NOMO-1 treated with dmso at 0.1 percent for 144 hours (cell line): Measurements from ENCODE around the gene LARGE1.

ENCODE experiments used
- DNase-seq: peaks from one replicate; lab custom pipeline; 2025; ENCODE audit not compliant: unreplicated experiment; lab: John Stamatoyannopoulos, UW

The LARGE1 gene

DNA sequence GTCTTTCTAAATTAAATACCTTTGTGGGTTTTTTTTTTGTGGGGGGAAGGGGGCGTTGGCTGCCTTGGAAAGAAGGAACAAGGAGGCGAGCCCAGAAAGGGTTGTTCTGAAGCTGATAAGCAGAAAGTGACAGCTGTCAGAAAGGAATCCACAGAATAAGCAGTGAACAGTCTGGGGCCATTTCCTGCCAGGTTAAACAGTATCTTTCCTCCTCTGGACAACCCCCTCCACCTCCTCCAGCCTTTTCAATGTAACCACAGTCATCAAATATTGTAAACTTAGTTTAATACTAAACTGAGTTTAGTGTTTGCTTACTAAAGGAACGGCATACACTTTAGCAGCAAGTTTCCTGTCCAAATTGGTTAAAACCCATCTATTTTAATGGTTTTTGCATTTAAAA is 590.9 kb downstream of the LARGE1 start:
- no peak for DNase-seq

- no peak for DNase-seq
Observed at GRCh38 chr22:33328789-33329296, 591.4 kb downstream of the LARGE1 start.

- no peak for DNase-seq
Observed at GRCh38 chr22:33327348-33327860, 592.9 kb downstream of the LARGE1 start.

- no peak for DNase-seq
Observed at GRCh38 chr22:33326540-33327295, 593.6 kb downstream of the LARGE1 start.

DNA sequence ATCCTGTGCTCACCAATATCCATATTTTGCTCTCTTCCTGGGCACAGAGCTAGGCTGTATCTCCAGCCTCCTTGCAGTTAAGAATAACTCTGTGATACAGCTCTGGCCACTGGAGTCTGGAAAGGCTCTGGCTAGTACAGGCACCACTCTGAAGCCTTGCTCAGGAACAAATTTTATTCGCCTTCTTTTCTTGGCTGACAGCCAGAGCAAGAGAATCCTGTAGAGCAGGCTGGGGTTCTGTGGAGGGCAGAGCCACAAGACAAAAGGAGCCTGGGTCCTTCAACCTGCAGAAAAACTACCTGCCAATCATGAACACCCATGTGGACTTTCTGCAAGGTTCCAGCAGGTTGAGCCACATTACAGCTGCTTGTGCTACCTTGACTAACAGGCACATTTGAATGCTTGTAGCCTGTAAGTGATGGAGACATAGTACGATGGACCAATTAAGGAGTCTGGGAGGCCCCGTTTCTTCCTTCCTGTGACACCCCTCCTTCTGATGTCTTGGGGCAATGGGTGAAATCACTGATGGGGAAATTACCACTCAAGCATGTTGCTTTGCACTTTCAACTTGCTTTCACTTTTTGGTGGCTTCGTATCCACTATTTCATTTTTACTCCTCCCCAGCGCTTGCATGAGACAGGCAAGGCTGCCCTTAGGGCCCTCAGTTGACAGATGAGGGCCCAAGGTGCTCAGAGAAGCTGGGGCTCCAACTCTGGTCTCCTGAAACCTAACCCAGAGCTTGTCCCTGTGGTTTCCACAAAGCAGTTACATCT is 594.9 kb downstream of the LARGE1 start:
- no peak for DNase-seq

DNA sequence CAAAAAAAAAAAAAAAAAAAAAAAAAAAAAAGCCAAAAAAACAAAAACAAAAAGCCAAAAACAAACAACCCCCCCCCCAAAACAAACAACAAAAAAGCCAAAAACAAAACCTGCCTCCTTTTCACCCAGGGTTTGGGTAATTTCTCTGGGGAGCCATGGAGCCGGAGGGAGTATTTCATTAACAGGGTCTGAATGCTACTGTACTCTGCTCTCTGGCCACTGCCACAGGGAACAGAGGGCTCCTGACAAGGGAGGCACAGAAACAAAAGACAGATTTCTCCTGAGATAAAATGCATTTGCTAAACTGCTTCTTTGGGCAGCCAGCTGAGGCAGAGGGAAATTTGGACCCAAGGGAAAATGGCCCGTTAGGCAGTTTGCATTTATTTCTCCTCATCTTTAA is 596.0 kb downstream of the LARGE1 start:
- no peak for DNase-seq

DNA sequence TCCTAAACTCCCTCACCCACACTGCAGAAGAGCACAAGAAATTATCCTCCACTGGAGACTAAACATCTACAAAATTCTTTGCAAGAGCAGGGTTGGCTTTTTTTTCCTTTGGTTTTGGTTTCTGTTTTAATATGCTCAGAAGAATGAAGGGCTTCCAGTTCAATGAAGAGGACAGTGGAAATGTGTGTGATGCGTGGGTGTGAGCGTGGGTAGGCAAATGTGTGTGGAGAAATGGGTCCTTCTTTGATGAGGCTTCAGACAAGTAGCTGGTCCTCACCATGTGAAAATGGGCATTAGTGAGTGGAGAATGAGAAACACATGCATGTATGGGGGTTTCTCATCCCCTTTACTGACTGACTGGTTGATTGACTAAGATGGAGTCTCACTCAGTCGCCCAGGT is 598.8 kb downstream of the LARGE1 start:
- no peak for DNase-seq

GRCh38 chr22:33315954-33316353 is 604.3 kb downstream of the LARGE1 start:
- no peak for DNase-seq

GRCh38 chr22:33315117-33315516 is 605.2 kb downstream of the LARGE1 start:
- DNase-seq: no peak

DNA sequence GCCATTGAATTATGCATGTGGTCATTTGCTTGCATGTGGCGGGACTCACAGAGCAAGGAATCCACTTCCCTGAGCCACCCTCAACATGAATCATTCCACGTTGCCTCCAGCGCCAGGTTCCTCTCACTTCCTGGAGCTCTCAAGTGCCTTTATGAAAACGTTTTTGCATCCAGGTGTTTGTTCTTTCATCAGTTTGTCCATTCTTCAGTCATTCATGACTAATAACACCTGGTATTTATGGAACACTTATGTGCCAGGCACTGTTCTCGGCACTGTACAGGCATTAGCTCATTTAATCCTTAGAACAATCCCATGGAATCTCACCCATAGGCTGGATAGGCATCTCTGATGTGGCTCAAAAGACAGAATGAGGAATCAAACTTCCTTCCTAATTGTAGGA is 606.0 kb downstream of the LARGE1 start:
- no peak for DNase-seq

DNA sequence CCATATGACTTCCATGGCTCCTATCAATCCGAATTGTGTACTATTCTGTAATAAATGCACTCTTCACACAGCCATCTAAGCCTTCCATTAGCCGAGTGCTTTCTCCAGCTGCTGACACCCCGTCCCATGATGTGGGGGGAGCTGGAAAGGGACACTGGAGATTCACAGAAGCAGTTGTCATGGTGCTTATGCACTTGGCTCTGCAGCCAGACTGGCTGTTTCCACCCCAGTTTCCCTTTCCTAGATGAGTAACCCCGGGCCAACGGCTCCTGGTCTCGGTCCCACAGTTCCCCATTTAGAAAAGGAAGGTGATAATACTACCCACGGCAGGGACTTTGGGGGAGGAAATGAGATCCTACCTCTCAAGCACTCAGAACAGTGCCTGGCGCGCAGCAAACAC is 617.2 kb downstream of the LARGE1 start:
- peak; percentile 4 for DNase-seq

DNA sequence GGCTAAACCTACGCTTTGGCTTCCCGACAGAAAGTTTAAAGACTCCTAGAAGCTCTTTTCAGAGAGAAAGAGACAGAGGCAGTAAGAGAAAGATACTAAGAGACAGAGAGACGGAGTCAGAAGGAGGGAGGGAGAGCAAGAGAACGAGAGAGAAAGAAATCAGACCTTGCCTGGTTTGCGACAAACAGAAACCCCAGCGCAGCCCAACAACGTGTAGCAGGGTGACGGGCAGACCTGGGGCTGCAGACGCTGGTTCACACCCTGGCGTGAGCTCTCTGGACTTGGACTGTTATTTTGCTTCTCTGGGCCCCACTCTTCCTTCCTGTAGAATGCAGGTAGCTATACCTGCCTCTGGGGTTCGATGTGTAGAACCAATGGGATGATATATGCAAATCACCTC is 617.7 kb downstream of the LARGE1 start:
- DNase-seq: no peak

DNA sequence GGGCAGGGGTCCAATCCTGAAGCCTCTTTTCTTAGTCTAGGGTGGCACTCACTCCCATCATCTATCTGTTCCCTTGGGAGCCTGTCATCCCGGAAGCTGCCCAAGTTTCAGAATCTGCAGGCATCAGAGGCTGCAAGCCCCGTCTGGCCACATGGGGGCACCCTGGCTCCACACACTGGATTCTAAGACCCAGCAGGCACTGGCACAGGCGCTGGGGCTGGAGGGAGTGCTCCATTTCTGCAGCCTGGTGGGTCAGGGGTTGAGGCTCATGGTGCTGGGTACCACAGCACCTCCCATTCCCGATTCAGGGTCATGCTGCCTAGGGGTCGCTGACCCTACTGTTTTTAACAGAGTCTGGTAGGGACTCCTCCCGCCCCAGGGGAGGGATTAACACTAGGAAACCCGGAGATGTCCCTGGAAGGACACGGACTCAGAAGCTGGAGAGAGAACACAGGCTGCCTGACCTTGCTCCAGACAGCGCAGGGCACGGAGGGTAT is 618.2 kb downstream of the LARGE1 start:
- DNase-seq: peak; percentile 18

DNA sequence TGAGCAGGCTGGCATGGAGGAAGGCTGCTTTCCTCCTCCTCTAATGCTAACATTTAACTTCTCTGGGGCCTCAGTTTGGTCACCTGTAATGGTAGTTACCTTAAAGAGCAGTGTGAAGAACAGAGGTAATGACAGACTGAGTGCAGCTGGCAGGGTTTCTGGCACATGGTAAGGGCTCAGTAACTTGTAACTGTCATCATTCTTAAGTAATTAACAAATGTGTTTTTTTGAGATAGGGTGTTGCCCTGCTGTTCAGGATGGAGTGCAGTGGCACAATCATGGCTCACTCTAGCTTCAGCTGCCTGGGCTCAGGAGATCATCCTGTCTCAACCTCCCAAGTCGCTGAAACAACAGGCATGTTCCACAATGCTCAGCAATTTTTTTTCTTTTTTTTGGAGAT is 620.1 kb downstream of the LARGE1 start:
- no peak for DNase-seq

DNA sequence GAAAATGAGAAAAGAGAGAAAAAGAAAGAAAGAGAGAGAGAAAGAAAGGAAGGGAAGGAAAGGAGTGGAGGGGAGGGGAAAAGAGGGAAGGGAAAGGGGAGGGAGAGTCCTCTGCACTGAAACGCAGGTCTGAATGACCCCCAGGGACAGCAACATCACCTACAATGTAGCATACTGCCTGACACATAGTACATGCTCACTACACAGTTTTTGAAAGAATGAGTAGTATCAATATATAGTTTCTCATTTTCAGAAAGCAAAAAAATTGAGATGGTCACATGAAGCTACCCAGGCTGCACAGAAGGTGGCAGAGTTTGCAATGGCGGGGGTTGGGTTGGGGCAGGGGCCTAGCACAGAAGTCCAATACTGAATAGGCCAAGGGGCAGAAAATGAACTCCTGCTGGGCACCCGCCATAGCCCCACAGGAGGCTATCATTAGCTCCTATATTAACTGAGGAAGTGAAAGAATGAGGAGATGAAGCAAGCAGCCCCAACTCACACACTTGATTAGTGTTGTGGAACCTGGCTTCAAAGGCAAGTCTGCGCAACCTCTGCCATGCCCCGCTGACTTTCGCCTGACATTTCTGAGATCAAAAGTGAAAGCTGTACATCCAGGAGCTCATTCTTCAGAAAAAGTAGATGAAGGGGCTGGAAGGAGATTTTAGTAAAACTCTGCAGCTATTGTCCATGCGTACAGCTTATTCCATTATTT is 620.9 kb downstream of the LARGE1 start:
- peak; percentile 75 for DNase-seq

GRCh38 chr22:33296941-33297340 is 623.3 kb downstream of the LARGE1 start:
- DNase-seq: no peak

GRCh38 chr22:33288078-33288477 is 632.2 kb downstream of the LARGE1 start:
- no peak for DNase-seq

DNA sequence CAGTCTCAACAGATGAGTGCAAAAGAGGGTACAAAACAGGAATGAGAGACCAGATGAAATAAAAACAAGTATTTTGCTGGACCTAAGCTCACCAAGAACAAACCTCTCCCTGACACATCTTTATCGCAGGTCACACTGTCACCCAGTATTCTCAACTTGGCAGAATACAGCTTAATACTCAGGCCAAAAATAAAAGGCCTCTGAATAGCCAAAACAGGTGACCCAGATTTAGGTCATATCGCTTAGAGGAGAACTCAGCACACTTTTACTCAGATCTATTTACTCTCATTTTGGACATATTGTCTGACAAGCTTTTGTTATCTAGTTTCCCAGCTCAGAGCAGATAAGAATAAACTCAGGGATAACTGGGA is 645.2 kb downstream of the LARGE1 start:
- DNase-seq: no peak

DNA sequence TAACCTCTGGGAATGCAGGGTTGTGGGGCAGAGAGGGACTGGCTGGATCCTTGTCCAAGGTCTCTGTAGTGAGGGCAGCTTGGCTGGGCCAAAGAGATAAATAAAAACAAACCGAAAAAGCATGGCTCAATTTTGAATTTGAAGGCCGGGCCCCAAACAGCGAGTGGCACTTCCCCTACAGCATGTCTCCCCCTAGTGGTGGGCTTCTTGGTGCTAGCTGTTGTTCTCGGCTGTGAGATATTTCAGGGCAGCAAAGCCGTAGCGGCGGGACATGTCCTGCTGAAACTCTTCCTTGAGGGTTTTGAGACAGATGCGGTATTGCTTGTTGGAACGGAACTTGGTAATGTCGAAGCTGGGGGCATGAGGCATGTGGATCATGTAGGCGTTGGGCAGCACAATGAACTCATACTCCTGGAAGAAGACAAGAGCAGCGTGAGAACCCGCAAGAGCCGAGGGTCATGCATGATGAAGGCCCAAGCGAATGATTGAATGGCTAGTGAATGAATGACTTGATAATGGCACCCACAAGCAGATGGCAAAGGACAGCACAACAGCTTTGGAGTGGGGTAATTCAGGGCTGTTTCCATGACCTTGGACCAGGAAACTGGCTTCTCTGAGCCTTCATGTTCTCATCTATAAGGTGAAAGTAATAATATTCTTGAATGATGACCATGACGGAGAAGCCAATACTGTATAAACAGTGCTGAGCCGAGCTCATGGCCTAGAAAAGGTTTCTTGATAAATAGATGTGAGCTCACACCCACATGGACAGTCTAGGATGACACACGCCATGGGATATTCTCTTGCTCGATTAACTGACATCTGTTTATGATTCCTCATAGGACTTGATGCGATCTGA is 645.8 kb downstream of the LARGE1 start:
- no peak for DNase-seq

DNA sequence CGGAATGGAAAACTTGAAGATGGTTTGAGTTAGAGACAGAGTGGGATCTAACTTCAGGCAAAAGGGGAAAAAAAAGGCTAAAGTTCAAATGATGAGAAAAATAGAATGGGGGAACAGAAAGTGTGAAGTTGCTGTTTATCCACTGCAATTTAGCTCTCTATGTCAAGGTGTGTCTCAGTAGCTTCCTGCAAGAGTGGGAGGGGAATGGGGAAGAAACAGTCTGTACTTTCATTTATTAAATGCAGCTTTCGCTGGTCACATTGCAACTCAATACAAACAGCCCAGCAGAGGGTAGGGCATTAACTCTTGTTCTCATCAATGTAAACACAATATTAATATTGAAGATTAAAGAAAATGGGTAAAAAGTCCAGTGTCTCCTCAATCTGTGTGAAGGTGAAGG is 647.4 kb downstream of the LARGE1 start:
- no peak for DNase-seq
